Endothelial cell of umbilical vein (primary cell): ENCODE data around the gene LRRC23. TPM values are rescaled to one million over a fixed set of nuclear protein-coding genes. Genes with fewer than 3 reads are reported as not detected.
A peak's percentile ranks its signal among the peaks of the same experiment; 100 is the strongest.

Experiments used
- BruUV-seq: library from RNA; stranded (reverse); fragments of 400-500 nt; replicated peaks from 2 replicates; lab custom pipeline; 2021; lab: Mats Ljungman, UMichigan
- CTCF ChIA-PET: fragments of 300-600, 350-600 bp; sonication (Branson Sonifier 250); formaldehyde crosslinking; loops from one replicate; lab custom pipeline; 2021; ENCODE audit warnings: antibody characterized with exemption, inconsistent platforms; lab: Charles Lee
- POLR2A ChIA-PET: fragments of 300-600, 350-600 bp; sonication (Branson Sonifier 250); formaldehyde crosslinking; loops from one replicate; lab custom pipeline; 2021; ENCODE audit warnings: antibody characterized with exemption, inconsistent platforms; lab: Charles Lee
- DNase-seq: peaks from one replicate; pipeline ENCODE4 v3.0.0-alpha.2; 2011; ENCODE audit warnings: low read depth, low spot score
- FAIRE-seq: peaks from 2 replicates; lab custom pipeline; 2011; peaks lifted over from hg19 to GRCh38; lab: Jason Lieb, UNC
- H2AFZ ChIP-seq: 2 replicates; pipeline ENCODE4 v1.6.0; 2012; ENCODE audit warnings: low read depth, low read length, control low read depth, inconsistent platforms
- H3K27ac ChIP-seq: 2 replicates; pipeline ENCODE4 v1.5.1; 2011; ENCODE audit warnings: low read depth, mild to moderate bottlenecking, control low read depth, low read length, moderate library complexity; ENCODE audit not compliant: insufficient read depth
- H3K27me3 ChIP-seq, 2 experiments: 2 replicates each; pipeline versions ENCODE4 v1.6.0 to v1.6.1; 2011; ENCODE audit warnings: low read length in 2 of 2, mixed read lengths in 1 of 2; ENCODE audit not compliant: control insufficient read depth in 2 of 2, insufficient read depth in 2 of 2
- H3K36me3 ChIP-seq, 2 experiments: 2 replicates in 1 of 2; 3 replicates in 1 of 2; pipeline ENCODE4 v1.5.1; 2011; ENCODE audit warnings: low read length in 2 of 2, mild to moderate bottlenecking in 1 of 2, moderate library complexity in 1 of 2; ENCODE audit not compliant: control insufficient read depth in 2 of 2, insufficient read depth in 2 of 2; ENCODE audit errors: extremely low read depth in 1 of 2
- H3K4me1 ChIP-seq: 3 replicates; pipeline ENCODE4 v1.5.1; 2011; ENCODE audit warnings: mild to moderate bottlenecking, low read length; ENCODE audit not compliant: control insufficient read depth, insufficient read depth; ENCODE audit errors: extremely low read depth
- H3K4me2 ChIP-seq: 2 replicates; pipeline ENCODE4 v1.6.1; 2011; ENCODE audit warnings: low read length, control low read depth, mixed read lengths; ENCODE audit not compliant: insufficient read depth
- H3K4me3 ChIP-seq, 3 experiments: fragments of 200-600 bp in 1 of 3; sonication (generic), shearing (Covaris generic) in 1 of 3; replicated peaks in 1 of 3; 2 replicates each; pipeline ENCODE4 v1.5.1; 2011 to 2016; ENCODE audit warnings: control low read depth in 3 of 3, low read length in 3 of 3, mild to moderate bottlenecking in 2 of 3, inconsistent platforms in 1 of 3, low read depth in 1 of 3, moderate library complexity in 1 of 3; ENCODE audit not compliant: insufficient read depth in 1 of 3
- H3K79me2 ChIP-seq: 2 replicates; pipeline ENCODE4 v1.6.0; 2012; ENCODE audit warnings: low read length, inconsistent platforms; ENCODE audit not compliant: control insufficient read depth, insufficient read depth
- H3K9ac ChIP-seq: replicated peaks from 2 replicates; pipeline ENCODE3; 2011; ENCODE audit warnings: low read length, control low read depth; ENCODE audit not compliant: insufficient read depth; ENCODE audit errors: extremely low read depth
- H3K9me1 ChIP-seq: replicated peaks from 3 replicates; pipeline ENCODE4 v1.6.0; 2011; ENCODE audit warnings: mild to moderate bottlenecking, low read length; ENCODE audit not compliant: control insufficient read depth, insufficient read depth; ENCODE audit errors: extremely low read depth
- H3K9me3 ChIP-seq: replicated peaks from 2 replicates; pipeline ENCODE4 v1.5.1; 2012; ENCODE audit warnings: low read length, inconsistent platforms; ENCODE audit not compliant: control insufficient read depth, insufficient read depth
- H4K20me1 ChIP-seq: replicated peaks from 2 replicates; pipeline ENCODE3; 2011; ENCODE audit warnings: mild to moderate bottlenecking, low read length; ENCODE audit not compliant: control insufficient read depth, insufficient read depth; ENCODE audit errors: extremely low read depth
- EZH2 ChIP-seq: IDR thresholded peaks from 2 replicates; pipeline ENCODE4 v1.6.1; 2012; ENCODE audit warnings: borderline replicate concordance, low read depth, mild to moderate bottlenecking, moderate library complexity, low read length, inconsistent platforms; ENCODE audit not compliant: severe bottlenecking
- FOS ChIP-seq: IDR thresholded peaks from 2 replicates; pipeline ENCODE4 v1.6.1; 2011; ENCODE audit warnings: mild to moderate bottlenecking, low read length, moderate library complexity, borderline replicate concordance; ENCODE audit not compliant: insufficient read depth
- GATA2 ChIP-seq: IDR thresholded peaks from 2 replicates; pipeline ENCODE4 v1.7.0; 2011; ENCODE audit warnings: low read depth, mild to moderate bottlenecking, moderate library complexity, mixed read lengths, low read length; ENCODE audit not compliant: insufficient read length, insufficient read depth
- JUN ChIP-seq: IDR thresholded peaks from 2 replicates; pipeline ENCODE4 v1.6.1; 2011; ENCODE audit warnings: borderline replicate concordance, low read depth; ENCODE audit not compliant: insufficient read length, insufficient read depth
- MYC ChIP-seq: IDR thresholded peaks from one replicate; pipeline ENCODE4 v1.6.1; 2011; ENCODE audit warnings: mild to moderate bottlenecking, low read depth, low read length
- POLR2A ChIP-seq: IDR thresholded peaks from 2 replicates; pipeline ENCODE4 v1.6.1; 2012; ENCODE audit warnings: low read depth, mild to moderate bottlenecking, control low read depth, low read length
- POLR2AphosphoS5 ChIP-seq: IDR thresholded peaks from 2 replicates; pipeline ENCODE4 v1.6.1; 2012; ENCODE audit warnings: low read depth, mild to moderate bottlenecking, control low read depth, low read length, moderate library complexity; ENCODE audit not compliant: insufficient read depth
- dilution Hi-C: fragments of 300-500 bp; cut with MboI; formaldehyde crosslinking; loops from one replicate; pipeline ENCODE4 v1.15.0; 2019; ENCODE audit warnings: low sequenced_read_pairs; ENCODE audit not compliant: extremely low pct_ligation_motif_present
- intact Hi-C: fragments of 100-400 bp; cut with micrococcal nuclease; formaldehyde crosslinking; loops from one replicate; pipeline ENCODE4 v1.10.0; 2022
- microRNA counts: library from miRNA; unstranded; fragments of <30 nt; microRNA quantifications from one replicate; lab custom pipeline; 2016
- microRNA-seq: library from miRNA; unstranded; fragments of <30 nt; microRNA quantifications from one replicate; pipeline ENCODE4 v1.2.0, GENCODE V29; 2021; ENCODE audit warnings: borderline number of aligned reads, borderline replicate concordance
- polyA plus RNA-seq, 4 experiments: library from polyadenylated mRNA; depleted of rRNA in 3 of 4; stranded (reverse) in 3 of 4; unstranded in 1 of 4; fragments of >200 nt; gene quantifications; 2 replicates each; pipeline versions ENCODE4 v1.2.1 to v1.2.3, GENCODE V29; 2011 to 2012; ENCODE audit warnings: missing spikeins in 1 of 4
- small RNA-seq: library from RNA; depleted of rRNA; stranded (forward); fragments of <200 nt; gene quantifications from one replicate; pipeline ENCODE3, GENCODE V24; 2012; ENCODE audit warnings: low replicate concordance, low read depth; ENCODE audit not compliant: insufficient read depth, insufficient read length
- total RNA-seq: library from RNA; stranded (reverse); gene quantifications from 2 replicates; pipeline ENCODE4 v1.2.3, GENCODE V29; 2021
- TF ChIP-seq, protein P1 (sequence below), 2 donors: IDR thresholded peaks; 1 replicate in 1 of 2; 2 replicates in 1 of 2; pipeline ENCODE4 v1.5.1; 2011; ENCODE audit warnings: low read length in 2 of 2, mild to moderate bottlenecking in 2 of 2, moderate library complexity in 2 of 2, control low read depth in 1 of 2, inconsistent platforms in 1 of 2, low read depth in 1 of 2; ENCODE audit not compliant: insufficient read depth in 1 of 2; ENCODE audit errors: extremely low read depth in 1 of 2
- TF ChIP-seq, protein P2 (sequence below): IDR thresholded peaks from 2 replicates; pipeline ENCODE4 v1.6.1; 2011; ENCODE audit not compliant: insufficient read depth, insufficient read length

The LRRC23 gene
- total and polyA plus RNA-seq, 2 donors (not counting 3 experiments of a cell fraction or from before 2014, with no cell fraction given): 3.1 to 3.5 TPM

DNA sequence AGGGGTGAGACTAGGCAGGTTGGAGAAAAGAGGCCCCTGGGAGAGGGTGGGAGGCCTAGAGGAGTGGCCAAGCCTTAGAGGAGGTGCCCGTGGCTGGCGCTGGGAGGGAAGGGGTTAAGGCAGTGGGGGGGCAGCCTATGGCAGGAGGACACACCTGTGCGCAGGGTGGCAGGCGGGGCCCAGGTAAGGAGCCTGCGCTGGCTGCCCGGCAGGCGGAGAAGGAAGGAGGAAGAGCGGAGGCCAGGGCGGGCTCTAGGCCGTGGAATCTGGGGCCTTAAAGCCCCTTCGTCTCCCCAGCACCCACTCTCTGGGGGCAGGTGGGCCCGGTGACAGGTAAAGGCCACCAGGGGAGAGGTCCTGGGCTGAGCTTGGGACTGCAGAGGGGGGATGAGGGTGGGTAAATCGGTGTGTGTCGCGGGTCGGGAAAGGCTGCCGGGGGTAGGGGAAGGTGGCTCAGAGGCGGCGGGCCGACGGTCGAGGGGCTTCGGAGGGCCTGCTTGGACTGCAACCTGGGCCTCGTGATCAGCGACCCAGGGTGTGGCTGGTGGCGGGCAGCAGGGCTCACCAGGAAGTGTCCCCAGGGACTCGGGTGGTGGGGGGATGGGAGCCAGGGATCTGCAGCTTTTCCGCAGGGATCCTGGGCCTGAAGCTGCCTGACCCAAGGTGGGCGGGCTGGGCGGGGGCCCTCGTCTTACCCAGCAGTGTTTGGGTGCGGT, 58.6 kb downstream of the LRRC23 start:
- H3K79me2 ChIP-seq: peaks cover 8% of the 10 kb centered on the region
- no peak overlapping the region for H3K4me2 ChIP-seq
- no peaks in the 10 kb centered on the region for H3K9me3 ChIP-seq
- peaks cover 18% of the 10 kb centered on the region for H3K4me1 ChIP-seq
- no peak overlapping the region for H3K27ac ChIP-seq
- H3K4me3 ChIP-seq: no peak overlapping the region
- H2AFZ ChIP-seq: no peak overlapping the region
- no peak overlapping the region for H3K9ac ChIP-seq
- H3K36me3 ChIP-seq: peaks cover 13 to 25% of the 10 kb centered on the region in 2 experiments
- no peak for FAIRE-seq
- TF ChIP-seq, protein P1, sequence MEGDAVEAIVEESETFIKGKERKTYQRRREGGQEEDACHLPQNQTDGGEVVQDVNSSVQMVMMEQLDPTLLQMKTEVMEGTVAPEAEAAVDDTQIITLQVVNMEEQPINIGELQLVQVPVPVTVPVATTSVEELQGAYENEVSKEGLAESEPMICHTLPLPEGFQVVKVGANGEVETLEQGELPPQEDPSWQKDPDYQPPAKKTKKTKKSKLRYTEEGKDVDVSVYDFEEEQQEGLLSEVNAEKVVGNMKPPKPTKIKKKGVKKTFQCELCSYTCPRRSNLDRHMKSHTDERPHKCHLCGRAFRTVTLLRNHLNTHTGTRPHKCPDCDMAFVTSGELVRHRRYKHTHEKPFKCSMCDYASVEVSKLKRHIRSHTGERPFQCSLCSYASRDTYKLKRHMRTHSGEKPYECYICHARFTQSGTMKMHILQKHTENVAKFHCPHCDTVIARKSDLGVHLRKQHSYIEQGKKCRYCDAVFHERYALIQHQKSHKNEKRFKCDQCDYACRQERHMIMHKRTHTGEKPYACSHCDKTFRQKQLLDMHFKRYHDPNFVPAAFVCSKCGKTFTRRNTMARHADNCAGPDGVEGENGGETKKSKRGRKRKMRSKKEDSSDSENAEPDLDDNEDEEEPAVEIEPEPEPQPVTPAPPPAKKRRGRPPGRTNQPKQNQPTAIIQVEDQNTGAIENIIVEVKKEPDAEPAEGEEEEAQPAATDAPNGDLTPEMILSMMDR (IDR thresholded peaks at IDR 0.05; ENCODE audit: extremely low read depth in 1 of 2, insufficient read depth in 1 of 2, low read depth in 1 of 2, low read length in 2 of 2): no peak
- TF ChIP-seq FOS (no peak), JUN (no peak), EZH2 (no peak), MYC (no peak), POLR2AphosphoS5 (no peak), GATA2 (no peak), POLR2A (no peak)
- TF ChIP-seq, protein P2, sequence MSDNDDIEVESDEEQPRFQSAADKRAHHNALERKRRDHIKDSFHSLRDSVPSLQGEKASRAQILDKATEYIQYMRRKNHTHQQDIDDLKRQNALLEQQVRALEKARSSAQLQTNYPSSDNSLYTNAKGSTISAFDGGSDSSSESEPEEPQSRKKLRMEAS: no peak
- no peaks in the 10 kb centered on the region for H4K20me1 ChIP-seq
- no peak for DNase-seq
- no TSS peak for BruUV-seq
- intact Hi-C loops: no loop called here
- ChIA-PET POLR2A (no interaction called here), CTCF (interaction anchor here (1.6 to 4.0 kb wide), 7 partner anchors 15 to 128 kb away, joined by 4 to 124 read pairs (median 13); partner anchors contain the start of genes C12orf57, RNU7-1 and SPSB2)
- dilution Hi-C loops: no loop called here
- H3K9me1 ChIP-seq: no peaks in the 10 kb centered on the region
- no peaks in the 10 kb centered on the region for H3K27me3 ChIP-seq

MicroRNA genes within 50 kb of the gene (microRNA counts, 767-probe panel; counts per million panel counts)
- 723 counts per million, percentile 96 among the panel's probes with 10 or more counts for microRNA hsa-miR-141-3p (lab: Ali Mortazavi, UCI)
- microRNA hsa-miR-200c-3p (lab: Ali Mortazavi, UCI): 723 counts per million, percentile 96 among the panel's probes with 10 or more counts

Small RNA genes lying within 50 kb of the gene (microRNA-seq; reads per million reads assigned to microRNA genes)
- 4.2 reads per million, percentile 6 among the genes with 10 or more reads in this experiment for gene MIR141
- gene MIR200C: 86.8 reads per million, percentile 54 among the genes with 10 or more reads in this experiment

Small RNA genes lying within 50 kb of the gene (small RNA-seq; reads per million reads assigned to genes)
- gene MIR141: 7.2 reads per million, percentile 51 among the genes with 10 or more reads in this experiment
- gene MIR200C: 1.1 reads per million
- gene RNU7-1: not detected

Other genes with a start within 250 kb of the LRRC23 start
- 26.3 and 34.7 TPM in 2 replicates for gene ING4, start 241.7 kb upstream of the LRRC23 start, total RNA-seq
- gene ING4, start 241.7 kb upstream of the LRRC23 start, polyA plus RNA-seq: 49.6 and 52.0 TPM in 2 replicates
- 52.8 and 58.5 TPM in 2 replicates for gene ZNF384, start 215.4 kb upstream of the LRRC23 start, total RNA-seq
- gene ZNF384, start 215.4 kb upstream of the LRRC23 start, polyA plus RNA-seq: 58.3 and 67.5 TPM in 2 replicates
- 0.14 and 0.55 TPM in 2 replicates for gene PIANP, start 204.0 kb upstream of the LRRC23 start, total RNA-seq
- 0.08 and 0.10 TPM in 2 replicates for gene PIANP, start 204.0 kb upstream of the LRRC23 start, polyA plus RNA-seq
- gene COPS7A, start 180.8 kb upstream of the LRRC23 start, total RNA-seq: 36.5 and 41.1 TPM in 2 replicates
- 104 and 112 TPM in 2 replicates for gene COPS7A, start 180.8 kb upstream of the LRRC23 start, polyA plus RNA-seq
- gene MLF2, start 151.7 kb upstream of the LRRC23 start, total RNA-seq: 136 and 147 TPM in 2 replicates
- gene MLF2, start 151.7 kb upstream of the LRRC23 start, polyA plus RNA-seq: 306 and 319 TPM in 2 replicates
- gene PTMS, start 138.5 kb upstream of the LRRC23 start, total RNA-seq: 518 and 555 TPM in 2 replicates
- gene PTMS, start 138.5 kb upstream of the LRRC23 start, polyA plus RNA-seq: 661 and 787 TPM in 2 replicates
- gene LAG3, start 132.3 kb upstream of the LRRC23 start, total RNA-seq: 3.8 and 4.1 TPM in 2 replicates
- 1.3 and 1.8 TPM in 2 replicates for gene LAG3, start 132.3 kb upstream of the LRRC23 start, polyA plus RNA-seq
- not detected in 2 replicates for gene CD4, start 115.3 kb upstream of the LRRC23 start, total RNA-seq
- not detected in 2 replicates for gene CD4, start 115.3 kb upstream of the LRRC23 start, polyA plus RNA-seq
- 8.1 and 13.7 TPM in 2 replicates for gene GPR162, start 83.0 kb upstream of the LRRC23 start, total RNA-seq
- 9.0 and 9.7 TPM in 2 replicates for gene GPR162, start 83.0 kb upstream of the LRRC23 start, polyA plus RNA-seq
- gene P3H3, start 76.4 kb upstream of the LRRC23 start, total RNA-seq: 76.5 and 92.6 TPM in 2 replicates
- gene P3H3, start 76.4 kb upstream of the LRRC23 start, polyA plus RNA-seq: 70.2 and 75.9 TPM in 2 replicates
- 9.4 and 14.6 TPM in 2 replicates for gene GNB3, start 63.9 kb upstream of the LRRC23 start, total RNA-seq
- 12.0 and 12.6 TPM in 2 replicates for gene GNB3, start 63.9 kb upstream of the LRRC23 start, polyA plus RNA-seq
- gene CDCA3, start 53.5 kb upstream of the LRRC23 start, total RNA-seq: 44.3 and 44.8 TPM in 2 replicates
- 53.5 and 67.2 TPM in 2 replicates for gene CDCA3, start 53.5 kb upstream of the LRRC23 start, polyA plus RNA-seq
- gene USP5, start 52.7 kb upstream of the LRRC23 start, total RNA-seq: 126 and 135 TPM in 2 replicates
- gene USP5, start 52.7 kb upstream of the LRRC23 start, polyA plus RNA-seq: 68.9 and 69.4 TPM in 2 replicates
- gene TPI1, start 37.3 kb upstream of the LRRC23 start, total RNA-seq: 643 and 676 TPM in 2 replicates
- gene TPI1, start 37.3 kb upstream of the LRRC23 start, polyA plus RNA-seq: 1,816 and 2,057 TPM in 2 replicates
- 3.9 and 6.9 TPM in 2 replicates for gene SPSB2, start 31.5 kb upstream of the LRRC23 start, total RNA-seq
- 3.8 and 5.6 TPM in 2 replicates for gene SPSB2, start 31.5 kb upstream of the LRRC23 start, polyA plus RNA-seq
- gene ENO2, start 9.8 kb downstream of the LRRC23 start, total RNA-seq: 13.8 and 18.6 TPM in 2 replicates
- 9.1 and 11.4 TPM in 2 replicates for gene ENO2, start 9.8 kb downstream of the LRRC23 start, polyA plus RNA-seq
- 117 and 122 TPM in 2 replicates for gene ATN1, start 23.1 kb downstream of the LRRC23 start, total RNA-seq
- gene ATN1, start 23.1 kb downstream of the LRRC23 start, polyA plus RNA-seq: 46.4 and 47.1 TPM in 2 replicates
- gene RNU7-1, start 39.0 kb downstream of the LRRC23 start, total RNA-seq: not detected in 2 replicates
- not detected in 2 replicates for gene RNU7-1, start 39.0 kb downstream of the LRRC23 start, polyA plus RNA-seq
- gene C12orf57, start 39.2 kb downstream of the LRRC23 start, total RNA-seq: 153 and 167 TPM in 2 replicates
- 729 and 802 TPM in 2 replicates for gene C12orf57, start 39.2 kb downstream of the LRRC23 start, polyA plus RNA-seq
- 1.6 and 1.8 TPM in 2 replicates for gene PTPN6, start 46.5 kb downstream of the LRRC23 start, total RNA-seq
- 0.25 and 0.38 TPM in 2 replicates for gene PTPN6, start 46.5 kb downstream of the LRRC23 start, polyA plus RNA-seq
- gene PHB2, start 65.8 kb downstream of the LRRC23 start, total RNA-seq: 231 and 244 TPM in 2 replicates
- gene PHB2, start 65.8 kb downstream of the LRRC23 start, polyA plus RNA-seq: 390 and 409 TPM in 2 replicates
- 54.7 and 56.6 TPM in 2 replicates for gene EMG1, start 66.1 kb downstream of the LRRC23 start, total RNA-seq
- gene EMG1, start 66.1 kb downstream of the LRRC23 start, polyA plus RNA-seq: 32.7 and 57.7 TPM in 2 replicates
- gene LPCAT3, start 113.7 kb downstream of the LRRC23 start, total RNA-seq: 29.3 and 29.5 TPM in 2 replicates
- gene LPCAT3, start 113.7 kb downstream of the LRRC23 start, polyA plus RNA-seq: 36.0 and 37.1 TPM in 2 replicates
- gene C1S, start 155.9 kb downstream of the LRRC23 start, total RNA-seq: 0.38 and 0.83 TPM in 2 replicates
- 0.16 and 0.32 TPM in 2 replicates for gene C1S, start 155.9 kb downstream of the LRRC23 start, polyA plus RNA-seq
- 3.1 and 3.6 TPM in 2 replicates for gene C1R, start 187.6 kb downstream of the LRRC23 start, total RNA-seq
- gene C1R, start 187.6 kb downstream of the LRRC23 start, polyA plus RNA-seq: 5.1 and 5.8 TPM in 2 replicates
- 22.5 and 25.0 TPM in 2 replicates for gene C1RL, start 204.4 kb downstream of the LRRC23 start, total RNA-seq
- 20.9 and 26.3 TPM in 2 replicates for gene C1RL, start 204.4 kb downstream of the LRRC23 start, polyA plus RNA-seq
- not detected in 2 replicates for gene RBP5, start 224.1 kb downstream of the LRRC23 start, total RNA-seq
- gene RBP5, start 224.1 kb downstream of the LRRC23 start, polyA plus RNA-seq: 0.11 and 0.12 TPM in 2 replicates
- 24.2 and 27.8 TPM in 2 replicates for gene CLSTN3, start 225.5 kb downstream of the LRRC23 start, total RNA-seq
- 38.9 and 45.9 TPM in 2 replicates for gene CLSTN3, start 225.5 kb downstream of the LRRC23 start, polyA plus RNA-seq